Measurements from ENCODE around the gene PDGFD. TPM values are rescaled to one million over a fixed set of nuclear protein-coding genes. Genes with fewer than 3 reads are reported as not detected.

PDGFD gene
- total RNA-seq, 1 experiment from 2014 or later: 1.7 TPM

GRCh38 chr11:104148074-104148473 is 15.9 kb downstream of the PDGFD start:
- no CpG with 5 or more reads among the region's 2 CpGs for WGBS (ENCODE audit: extremely low coverage, insufficient read length, low lambda C conversion rate)
- H4K20me1 ChIP-seq (ENCODE audit: control insufficient read depth, insufficient read depth, insufficient read length): no peaks in the 10 kb centered on the region
- peaks cover 2 to 9% (median 5%) of the 10 kb centered on the region in 3 experiments; a peak in 4 of 7 replicates for H3K36me3 Mint-ChIP-seq (ENCODE audit: insufficient read depth in 1 of 3, low read depth in 3 of 3)

More at GRCh38 chr11:104148074-104148473, 15.9 kb downstream of the PDGFD start:
- Mint-ChIP-seq H3K27me3 (ENCODE audit: low read depth) (no peaks in the 10 kb centered on the region), H3K9me3 (peaks cover 4 to 6% of the 10 kb centered on the region in 2 experiments), H3K4me3 (no peak overlapping the region), H3K27ac (no peak overlapping the region), H3K4me1 (peaks cover 4 to 5% of the 10 kb centered on the region in 2 experiments)
- no peak overlapping the region for H3K27ac ChIP-seq (ENCODE audit: insufficient read length, low read depth, low read length)
- H2BK5ac ChIP-seq (ENCODE audit: insufficient read length, low read length): no peak overlapping the region
- H3K56ac ChIP-seq (ENCODE audit: insufficient read length, low read depth, low read length): no peak overlapping the region
- no peaks in the 10 kb centered on the region for H3K9me3 ChIP-seq (ENCODE audit: control insufficient read depth, low read depth, low read length)
- H2BK15ac ChIP-seq (ENCODE audit: low read depth, low read length): no peak overlapping the region
- H3K4me1 ChIP-seq (ENCODE audit: insufficient read depth, low read length): no peaks in the 10 kb centered on the region
- no peak overlapping the region for H3T11ph ChIP-seq (ENCODE audit: low read length)
- no peak overlapping the region for H2AFZ ChIP-seq (ENCODE audit: low read length)
- no peaks in the 10 kb centered on the region for H3K23me2 ChIP-seq (ENCODE audit: insufficient read length, low read depth, low read length, poor library complexity, severe bottlenecking)
- no peak overlapping the region for H3K23ac ChIP-seq (ENCODE audit: insufficient read length, low read depth, low read length)
- H2BK120ac ChIP-seq (ENCODE audit: low read depth, low read length, poor library complexity, severe bottlenecking): no peak overlapping the region
- no peak overlapping the region for H3K4ac ChIP-seq (ENCODE audit: low read depth, low read length)
- no peaks in the 10 kb centered on the region for H3K79me2 ChIP-seq (ENCODE audit: insufficient read depth, low read length)
- H3K4me2 ChIP-seq (ENCODE audit: insufficient read depth, insufficient read length, low read length): no peak overlapping the region
- no peak overlapping the region for H4K5ac ChIP-seq (ENCODE audit: insufficient read length, low read depth, low read length)
- no peak for DNase-seq
- H2BK20ac ChIP-seq (ENCODE audit: low read depth, low read length, poor library complexity, severe bottlenecking): no peak overlapping the region
- no peak overlapping the region for H2BK12ac ChIP-seq (ENCODE audit: insufficient read length, low read depth, low read length)
- no peak overlapping the region for H2AK5ac ChIP-seq (ENCODE audit: insufficient read length, low read length)
- H3K14ac ChIP-seq (ENCODE audit: insufficient read depth, low read length): no peak overlapping the region
- H3K9ac ChIP-seq (ENCODE audit: extremely low read depth, insufficient read length, low read length): no peak overlapping the region
- no peaks in the 10 kb centered on the region for H3K27me3 ChIP-seq (ENCODE audit: insufficient read depth, low read length)
- no peak overlapping the region for H4K8ac ChIP-seq (replicated peaks; ENCODE audit: insufficient read length, low read depth, low read length)
- H3K79me1 ChIP-seq (ENCODE audit: insufficient read depth, low read depth, low read length, poor library complexity, severe bottlenecking): no peaks in the 10 kb centered on the region
- TF ChIP-seq CTCF (conservative IDR thresholded peaks at IDR 0.05): no peak
- no peak overlapping the region for H3K18ac ChIP-seq (ENCODE audit: insufficient read length, low read depth, low read length)
- no peak overlapping the region for H4K91ac ChIP-seq (ENCODE audit: insufficient read length, low read depth, low read length)
